ENCODE results near the gene MAN1B1.

Gene MAN1B1

DNA sequence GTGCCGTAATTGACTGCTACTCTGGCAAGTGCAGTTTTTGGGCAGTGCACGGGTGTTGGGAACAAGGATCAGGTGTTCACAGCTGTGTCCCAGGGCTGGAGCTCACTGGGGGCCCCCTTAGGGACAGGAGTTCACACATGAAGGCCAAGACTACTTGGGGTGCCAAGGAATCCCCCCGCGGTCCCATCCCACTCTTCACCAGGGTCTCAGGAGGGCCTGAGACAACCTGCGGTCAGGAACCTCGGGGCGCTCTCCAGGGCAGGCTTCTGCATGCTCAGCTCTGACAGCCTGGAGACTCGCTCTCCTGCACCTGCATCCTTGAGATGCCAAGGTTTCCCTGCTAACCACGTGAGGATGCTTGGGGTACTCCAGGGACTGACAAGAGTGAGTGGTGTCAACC is 2.3 kb upstream of the MAN1B1 start:
- in situ Hi-C loops (cut with HindIII; ENCODE audit: low sequenced_read_pairs) = no loop called here

GRCh38 chr9:137085920-137086530 is 760 bp upstream of the MAN1B1 start:
- in situ Hi-C loops (cut with HindIII; ENCODE audit: low sequenced_read_pairs) = no loop called here

- in situ Hi-C loops (cut with HindIII; ENCODE audit: low sequenced_read_pairs) = no loop called here
Measured at GRCh38 chr9:137087409-137087925, 682 bp downstream of the MAN1B1 start.

GRCh38 chr9:137088121-137088520 is 1.3 kb downstream of the MAN1B1 start:
- in situ Hi-C loops (cut with HindIII; ENCODE audit: low sequenced_read_pairs) = no loop called here

DNA sequence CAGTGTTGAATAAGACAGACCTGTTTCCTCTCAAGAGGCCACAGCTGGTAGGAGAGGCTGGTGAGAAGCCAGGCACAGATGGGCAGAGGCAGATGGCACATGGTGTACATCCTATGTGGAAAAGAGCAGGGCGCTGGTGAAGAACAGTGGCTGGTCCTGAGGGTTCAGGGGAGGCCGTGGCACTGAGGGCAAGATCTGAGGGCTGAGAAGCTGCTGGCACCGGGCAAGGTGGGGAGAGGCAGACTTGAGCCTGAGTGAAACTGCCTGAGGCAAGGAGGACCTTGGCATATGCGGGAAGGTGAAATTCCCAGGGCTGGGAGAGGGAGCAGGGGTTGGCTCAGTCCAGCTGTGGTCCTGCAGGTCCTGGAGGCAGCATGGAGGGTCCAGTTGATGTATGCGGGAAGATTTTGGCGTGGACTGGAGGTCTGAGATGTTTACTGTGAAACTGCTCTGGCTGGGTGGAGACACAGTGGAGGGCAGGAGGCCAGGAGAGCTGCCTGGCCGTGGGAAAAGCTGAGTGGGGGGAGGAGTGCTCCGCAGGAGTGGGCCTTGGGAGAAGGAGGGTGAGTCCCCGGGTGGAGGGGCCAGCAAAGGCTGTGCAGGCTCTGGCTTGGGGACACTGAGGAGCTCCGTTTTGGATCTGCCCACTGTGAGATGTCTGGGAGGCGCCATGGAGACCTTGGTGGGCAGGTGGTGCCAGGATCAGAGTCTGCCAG is 2.6 kb downstream of the MAN1B1 start:
- in situ Hi-C loops (cut with HindIII; ENCODE audit: low sequenced_read_pairs) = no loop called here

- in situ Hi-C loops (cut with HindIII; ENCODE audit: low sequenced_read_pairs) = no loop called here
Measured at GRCh38 chr9:137095664-137096517, 9.1 kb downstream of the MAN1B1 start.

DNA sequence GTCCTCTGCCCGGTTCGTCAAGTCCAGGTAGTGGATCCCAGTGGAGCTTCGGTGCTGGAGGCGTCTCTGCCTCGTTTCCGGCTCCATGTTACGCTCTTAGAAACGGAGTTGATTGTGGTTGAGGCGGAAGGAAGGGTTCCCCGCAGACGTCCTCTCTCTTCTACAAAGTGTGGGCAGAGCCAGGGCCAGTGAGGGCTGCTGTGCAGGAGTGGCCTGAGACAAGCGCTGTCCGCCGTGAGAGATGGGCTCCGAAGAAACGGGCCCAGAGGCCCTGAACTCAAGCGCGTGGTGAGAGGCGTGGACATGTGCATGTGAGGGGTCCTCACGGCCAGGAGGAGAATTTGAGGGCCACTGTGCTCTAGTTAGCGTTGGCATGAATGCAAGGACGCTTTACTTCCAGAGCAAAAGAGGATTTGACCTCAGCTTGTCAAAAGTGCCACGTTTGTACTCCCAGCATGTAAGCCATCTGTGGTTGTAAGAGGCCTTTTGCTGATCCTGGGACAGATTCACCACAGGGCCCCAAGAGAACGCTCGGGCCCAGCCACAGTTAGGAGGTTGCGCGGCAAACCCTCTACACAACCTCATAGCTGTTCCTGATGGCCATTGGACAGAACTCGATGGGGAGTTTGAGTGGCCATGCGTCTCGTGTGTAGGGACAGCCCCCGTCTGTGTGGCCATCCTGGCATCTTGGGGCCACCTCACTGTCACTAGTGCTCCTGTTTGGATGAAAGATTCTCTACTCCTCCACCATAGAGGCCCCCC is 10.2 kb downstream of the MAN1B1 start:
- in situ Hi-C loops (cut with HindIII; ENCODE audit: low sequenced_read_pairs) = no loop called here

DNA sequence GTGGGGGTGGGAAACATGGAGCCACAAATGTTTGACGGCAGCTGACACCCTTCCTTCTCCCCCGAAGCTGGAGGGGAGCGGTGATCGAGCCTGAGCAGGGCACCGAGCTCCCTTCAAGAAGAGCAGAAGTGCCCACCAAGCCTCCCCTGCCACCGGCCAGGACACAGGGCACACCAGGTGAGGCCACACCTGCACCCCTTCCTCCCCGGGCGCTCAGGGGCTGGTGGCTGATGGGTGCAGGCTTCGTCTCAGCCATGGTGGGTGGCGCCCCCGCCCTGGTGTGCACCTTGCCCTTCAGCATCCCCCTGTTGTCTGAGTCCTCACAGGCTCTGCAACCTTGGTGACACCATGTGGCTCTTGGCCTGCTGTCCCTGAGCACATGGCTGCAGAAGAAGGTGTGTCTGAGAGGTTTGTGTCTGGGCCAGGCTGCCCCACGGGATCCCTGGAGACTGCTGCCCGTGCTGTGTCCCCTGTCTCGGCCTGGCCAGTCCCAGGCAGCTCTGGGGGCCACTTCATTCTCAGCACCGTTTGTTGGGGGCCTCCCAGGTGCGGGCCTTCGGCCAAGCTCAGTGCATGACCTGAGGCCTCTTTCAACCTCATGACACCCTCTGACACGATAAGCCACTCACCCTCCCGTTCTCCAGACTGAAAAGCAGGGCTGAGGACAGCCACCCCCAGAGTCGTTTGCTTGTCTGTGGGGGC is 11.1 kb downstream of the MAN1B1 start:
- in situ Hi-C loops (cut with HindIII; ENCODE audit: low sequenced_read_pairs) = no loop called here

- in situ Hi-C loops (cut with HindIII; ENCODE audit: low sequenced_read_pairs) = no loop called here
Measured at GRCh38 chr9:137099231-137099630, 12.4 kb downstream of the MAN1B1 start.

GRCh38 chr9:137103206-137103999 is 16.6 kb downstream of the MAN1B1 start:
- in situ Hi-C loops (cut with HindIII; ENCODE audit: low sequenced_read_pairs) = no loop called here

GRCh38 chr9:137105814-137106661 is 19.3 kb downstream of the MAN1B1 start:
- in situ Hi-C loops (cut with HindIII; ENCODE audit: low sequenced_read_pairs) = no loop called here

DNA sequence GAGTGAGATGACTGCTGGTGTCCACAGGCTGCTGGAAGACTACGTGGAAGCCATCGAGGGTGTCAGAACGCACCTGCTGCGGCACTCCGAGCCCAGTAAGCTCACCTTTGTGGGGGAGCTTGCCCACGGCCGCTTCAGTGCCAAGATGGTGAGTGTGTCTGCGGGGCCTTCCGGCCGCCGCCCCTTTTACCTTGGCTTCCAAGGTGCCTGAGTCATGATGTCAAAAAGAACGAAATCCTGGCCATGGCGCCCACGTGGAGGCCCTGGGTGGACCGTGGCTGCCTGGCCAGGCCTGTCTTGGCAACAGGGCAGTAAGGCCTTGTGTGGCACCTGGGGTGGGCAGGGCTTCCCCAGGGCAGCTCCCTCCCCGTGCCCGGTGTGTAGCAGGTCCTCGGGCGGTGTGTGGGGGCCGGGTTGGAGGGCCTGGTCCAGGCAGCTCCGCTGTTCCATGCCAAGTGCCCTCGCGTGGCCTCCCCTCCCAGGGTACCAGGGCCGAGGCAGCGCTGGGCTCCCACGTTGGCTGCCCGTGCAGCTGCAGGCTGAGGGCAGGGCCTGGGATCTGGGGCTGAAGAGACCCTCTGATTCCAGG is 20.0 kb downstream of the MAN1B1 start:
- in situ Hi-C loops (cut with HindIII; ENCODE audit: low sequenced_read_pairs) = no loop called here

GRCh38 chr9:137107312-137107921 is 20.6 kb downstream of the MAN1B1 start:
- in situ Hi-C loops (cut with HindIII; ENCODE audit: low sequenced_read_pairs) = no loop called here

DNA sequence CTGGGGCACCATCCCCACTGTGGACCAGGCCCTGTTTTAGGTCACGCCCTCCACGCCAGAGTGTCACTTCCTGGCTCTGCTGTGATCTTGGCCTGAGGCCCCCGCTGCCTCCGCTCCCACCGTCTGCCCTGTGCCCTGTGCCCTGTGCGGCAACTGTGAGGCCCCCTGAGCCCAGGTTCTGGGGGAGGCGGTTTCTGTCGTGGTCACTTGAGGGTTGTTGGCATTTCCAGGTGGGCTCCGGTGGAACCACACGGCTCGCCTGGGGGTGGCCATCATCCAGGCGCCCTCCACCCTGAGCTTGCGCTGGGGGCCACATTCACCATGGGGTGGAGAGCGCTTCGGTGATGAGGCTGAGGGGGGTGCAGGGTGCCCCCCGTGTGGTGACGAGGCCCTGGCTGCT is 21.2 kb downstream of the MAN1B1 start:
- in situ Hi-C loops (cut with HindIII; ENCODE audit: low sequenced_read_pairs) = no loop called here

DNA sequence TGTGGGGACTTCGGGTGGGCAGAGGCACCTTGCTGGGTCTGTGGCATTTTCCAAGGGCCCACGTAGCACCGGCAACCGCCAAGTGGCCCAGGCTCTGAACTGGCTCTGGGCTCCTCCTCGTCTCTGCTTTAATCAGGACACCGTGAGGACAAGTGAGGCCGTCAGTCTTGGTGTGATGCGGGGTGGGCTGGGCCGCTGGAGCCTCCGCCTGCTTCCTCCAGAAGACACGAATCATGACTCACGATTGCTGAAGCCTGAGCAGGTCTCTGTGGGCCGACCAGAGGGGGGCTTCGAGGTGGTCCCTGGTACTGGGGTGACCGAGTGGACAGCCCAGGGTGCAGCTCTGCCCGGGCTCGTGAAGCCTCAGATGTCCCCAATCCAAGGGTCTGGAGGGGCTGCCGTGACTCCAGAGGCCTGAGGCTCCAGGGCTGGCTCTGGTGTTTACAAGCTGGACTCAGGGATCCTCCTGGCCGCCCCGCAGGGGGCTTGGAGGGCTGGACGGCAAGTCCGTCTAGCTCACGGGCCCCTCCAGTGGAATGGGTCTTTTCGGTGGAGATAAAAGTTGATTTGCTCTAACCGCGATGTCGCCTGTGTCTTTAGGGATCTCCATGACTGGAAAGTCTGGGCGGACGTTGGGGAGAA is 21.9 kb downstream of the MAN1B1 start:
- in situ Hi-C loops (cut with HindIII; ENCODE audit: low sequenced_read_pairs) = no loop called here

DNA sequence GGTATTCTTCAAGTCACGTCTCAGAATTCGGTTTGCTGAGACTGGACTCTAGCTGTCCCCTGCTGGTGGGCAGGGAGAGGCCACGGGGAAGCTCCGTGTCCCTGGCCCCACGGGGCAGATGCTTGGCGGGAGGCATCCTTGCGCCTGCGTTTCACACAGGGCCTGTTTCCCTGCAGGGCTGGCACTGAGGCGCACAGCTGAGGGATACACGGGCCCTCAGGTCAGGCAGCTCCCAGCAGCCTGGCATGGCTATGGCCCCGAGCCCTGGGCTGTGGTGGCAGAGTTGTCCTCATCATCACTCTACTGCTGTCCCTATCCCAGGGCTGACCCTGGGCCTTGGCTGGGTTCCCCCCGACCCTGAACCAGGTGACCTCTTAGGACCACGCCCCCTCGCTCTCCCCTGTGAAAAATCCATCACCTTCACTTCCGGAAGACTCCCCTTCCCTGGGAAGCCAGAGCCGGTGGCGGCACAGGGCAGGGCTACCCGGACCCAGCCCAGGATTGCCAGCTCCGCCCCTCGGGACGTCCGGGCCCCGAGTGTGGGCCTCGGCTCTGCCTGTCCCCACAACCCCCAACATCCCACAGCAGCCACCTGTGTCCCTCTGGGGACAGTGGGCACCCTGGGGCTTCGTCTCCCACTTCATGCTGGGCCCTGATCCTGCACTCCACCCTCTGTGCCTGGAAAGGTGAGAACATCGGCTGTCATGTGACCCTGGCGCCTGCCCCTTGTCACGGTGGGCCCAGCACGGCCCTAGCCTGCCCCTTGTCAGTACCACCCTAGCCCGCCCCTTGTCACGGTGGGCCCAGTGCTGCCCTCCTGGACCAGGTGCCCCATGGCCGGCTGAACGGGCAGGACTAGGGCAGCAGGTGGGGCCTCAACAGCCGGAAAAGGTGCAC is 22.7 kb downstream of the MAN1B1 start:
- in situ Hi-C loops (cut with HindIII; ENCODE audit: low sequenced_read_pairs) = no loop called here

Data from endothelial cell of hepatic sinusoid (primary cell).